ENCODE data around the gene TMIGD3.

DNA sequence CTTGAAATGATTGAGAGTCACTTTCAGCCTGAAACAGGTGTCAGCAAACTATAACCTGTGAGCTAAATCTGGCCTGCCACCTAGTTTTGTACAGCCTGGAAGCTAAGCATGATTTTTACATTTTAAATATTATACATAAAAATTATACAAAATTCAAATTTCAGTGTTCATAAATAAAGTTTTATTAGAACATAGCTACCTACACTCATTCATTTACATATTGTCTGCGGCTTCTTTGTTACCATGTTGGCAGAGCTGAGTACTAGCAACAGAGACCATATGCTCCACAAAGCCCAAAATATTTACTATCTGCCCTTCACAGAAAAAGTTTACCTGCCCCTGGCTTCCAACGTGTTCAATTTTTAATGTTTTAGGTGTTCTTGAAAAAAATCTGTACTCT is 37.7 kb downstream of the TMIGD3 start:
- TF ChIP-seq, protein P1, sequence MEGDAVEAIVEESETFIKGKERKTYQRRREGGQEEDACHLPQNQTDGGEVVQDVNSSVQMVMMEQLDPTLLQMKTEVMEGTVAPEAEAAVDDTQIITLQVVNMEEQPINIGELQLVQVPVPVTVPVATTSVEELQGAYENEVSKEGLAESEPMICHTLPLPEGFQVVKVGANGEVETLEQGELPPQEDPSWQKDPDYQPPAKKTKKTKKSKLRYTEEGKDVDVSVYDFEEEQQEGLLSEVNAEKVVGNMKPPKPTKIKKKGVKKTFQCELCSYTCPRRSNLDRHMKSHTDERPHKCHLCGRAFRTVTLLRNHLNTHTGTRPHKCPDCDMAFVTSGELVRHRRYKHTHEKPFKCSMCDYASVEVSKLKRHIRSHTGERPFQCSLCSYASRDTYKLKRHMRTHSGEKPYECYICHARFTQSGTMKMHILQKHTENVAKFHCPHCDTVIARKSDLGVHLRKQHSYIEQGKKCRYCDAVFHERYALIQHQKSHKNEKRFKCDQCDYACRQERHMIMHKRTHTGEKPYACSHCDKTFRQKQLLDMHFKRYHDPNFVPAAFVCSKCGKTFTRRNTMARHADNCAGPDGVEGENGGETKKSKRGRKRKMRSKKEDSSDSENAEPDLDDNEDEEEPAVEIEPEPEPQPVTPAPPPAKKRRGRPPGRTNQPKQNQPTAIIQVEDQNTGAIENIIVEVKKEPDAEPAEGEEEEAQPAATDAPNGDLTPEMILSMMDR (optimal IDR thresholded peaks at IDR 0.05 in 1 of 3, IDR thresholded peaks at IDR 0.05 in 1 of 3, conservative IDR thresholded peaks at IDR 0.05 in 1 of 3; ENCODE audit: extremely low read depth in 1 of 3, insufficient read depth in 2 of 3, low read length in 3 of 3) = no peak
- TF ChIP-seq EZH2 (IDR thresholded peaks at IDR 0.05; ENCODE audit: low read length) = no peak
